HFF-Myc (cell line): ENCODE measurements around the gene KCNH5.

ENCODE experiments used
- DNase-seq: peaks from one replicate; pipeline ENCODE4 v3.0.0-alpha.2; 2011; ENCODE audit warnings: low read depth; ENCODE audit errors: extremely low read depth
- H3K4me3 ChIP-seq: replicated peaks from 2 replicates; pipeline ENCODE4 v1.5.1; 2011; ENCODE audit warnings: low read depth, mild to moderate bottlenecking, control low read depth, low read length
- CTCF ChIP-seq: IDR thresholded peaks from 2 replicates; pipeline ENCODE4 v1.5.1; 2012; ENCODE audit warnings: mild to moderate bottlenecking, low read depth, low read length, control low read depth; ENCODE audit errors: missing control alignments

The KCNH5 gene

GRCh38 chr14:62722406-62722805, 322.9 kb downstream of the KCNH5 start:
- TF ChIP-seq CTCF: no peak
- H3K4me3 ChIP-seq: no peak overlapping the region
- no peak for DNase-seq

- DNase-seq: no peak
- TF ChIP-seq CTCF: no peak
- no peak overlapping the region for H3K4me3 ChIP-seq
Observed at GRCh38 chr14:62718629-62719028, 326.6 kb downstream of the KCNH5 start.

DNA sequence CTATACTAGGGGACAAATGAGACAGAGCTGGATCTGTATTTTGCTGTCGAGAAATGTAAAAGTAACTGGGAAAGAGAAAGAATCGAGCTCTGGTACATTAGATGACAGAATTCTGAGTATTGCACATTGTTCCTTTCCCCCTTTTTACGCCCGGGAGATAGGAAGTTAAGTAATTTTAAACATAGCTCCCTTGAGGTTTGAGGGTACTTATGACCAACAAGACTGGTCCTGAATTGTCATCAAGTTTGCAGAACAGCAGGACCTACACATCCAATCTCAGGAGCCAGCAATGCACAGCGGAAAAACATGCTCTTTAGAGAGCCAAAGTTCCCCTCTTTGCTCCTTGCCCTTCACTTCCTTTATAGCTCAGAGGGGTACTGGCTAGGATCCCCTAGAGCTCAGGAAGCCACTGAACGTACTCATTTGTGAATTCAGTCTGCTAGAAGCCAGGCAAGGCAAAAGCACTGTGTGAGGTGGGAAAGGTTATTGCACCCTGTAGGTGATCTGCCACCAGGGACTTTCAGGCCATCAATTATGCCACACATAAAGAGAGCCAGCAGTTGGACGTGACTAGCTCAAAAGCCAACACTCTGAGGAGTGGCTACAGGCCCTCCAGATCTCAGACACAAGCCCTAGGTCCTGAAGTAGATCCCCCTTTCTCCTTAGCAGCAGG, 333.8 kb downstream of the KCNH5 start:
- H3K4me3 ChIP-seq: no peak overlapping the region
- no peak for DNase-seq
- no peak for TF ChIP-seq CTCF

GRCh38 chr14:62710811-62711210, 334.4 kb downstream of the KCNH5 start:
- DNase-seq: no peak
- TF ChIP-seq CTCF: no peak
- no peak overlapping the region for H3K4me3 ChIP-seq

DNA sequence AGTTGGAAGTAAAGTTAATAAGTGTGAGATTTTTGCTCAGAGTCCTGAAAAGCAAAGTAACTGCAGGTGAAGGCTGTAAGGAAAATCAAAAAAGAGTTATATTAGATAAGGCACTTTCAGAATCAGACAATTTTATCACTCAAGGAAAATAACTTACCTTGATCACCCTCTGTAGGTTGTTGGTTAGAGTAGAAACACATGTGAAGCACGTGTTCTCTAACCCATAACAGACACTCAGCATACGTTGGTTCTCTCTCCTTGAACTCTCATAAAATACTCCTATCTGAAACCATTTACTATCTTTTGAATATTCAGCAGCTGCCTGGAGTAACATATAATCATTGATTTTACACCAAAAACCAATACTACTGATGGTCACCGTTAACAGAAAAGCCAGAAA, 335.5 kb downstream of the KCNH5 start:
- TF ChIP-seq CTCF: no peak
- DNase-seq: no peak
- H3K4me3 ChIP-seq: no peak overlapping the region

DNA sequence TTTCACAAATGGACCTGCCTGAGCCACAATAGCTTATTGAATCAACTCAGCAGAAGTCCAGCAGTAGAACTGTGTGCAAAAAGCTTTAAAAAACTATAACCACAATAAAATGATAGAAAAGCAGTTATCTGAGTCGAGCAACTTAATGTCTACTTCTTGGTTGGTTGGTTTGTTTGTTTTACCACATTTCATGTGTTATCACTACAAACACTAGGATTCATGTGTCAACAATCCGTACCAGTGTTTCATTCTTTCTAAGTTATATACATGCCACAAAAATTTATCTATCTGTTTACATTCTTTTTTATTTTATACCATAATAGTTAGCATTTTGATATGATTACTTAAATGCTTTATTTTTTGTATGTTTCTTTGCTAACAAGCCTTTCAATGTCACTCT, 339.0 kb downstream of the KCNH5 start:
- no peak for DNase-seq
- TF ChIP-seq CTCF: no peak
- H3K4me3 ChIP-seq: no peak overlapping the region

- no peak for TF ChIP-seq CTCF
- no peak for DNase-seq
- H3K4me3 ChIP-seq: no peak overlapping the region
Observed at GRCh38 chr14:62697461-62697860, 347.8 kb downstream of the KCNH5 start.
